Vagina (tissue), 2 donors: ENCODE measurements around the gene E2F3. TPM values are rescaled to one million over a fixed set of nuclear protein-coding genes. Genes with fewer than 3 reads are reported as not detected.

ENCODE experiments used
- DNase-seq, 2 donors: peaks; one replicate each; pipeline ENCODE4 v3.0.0-alpha.2; 2017; ENCODE audit errors: extremely low spot score in 2 of 2
- H3K27ac ChIP-seq: fragments of 200-600 bp; sonication (generic); one replicate; pipeline ENCODE4 v1.5.1; 2019
- H3K27me3 ChIP-seq: fragments of 200-600 bp; sonication (generic); one replicate; pipeline ENCODE4 v1.5.1; 2019
- H3K36me3 ChIP-seq, 2 donors: fragments of 200-600 bp; sonication (generic); one replicate each; pipeline ENCODE4 v1.5.1; 2017 to 2019
- H3K4me1 ChIP-seq: fragments of 200-600 bp; sonication (generic); one replicate; pipeline ENCODE4 v1.5.1; 2019
- H3K4me3 ChIP-seq, 2 donors: fragments of 200-600 bp; sonication (generic); 1 replicate in 1 of 2; 2 replicates in 1 of 2; pipeline ENCODE4 v1.5.1; 2016 to 2019
- H3K9me3 ChIP-seq: fragments of 200-600 bp; sonication (generic); one replicate; pipeline ENCODE4 v1.5.1; 2019
- CTCF ChIP-seq, 3 experiments: fragments of 450-650 bp in 2 of 3; fragments of 200-600 bp in 1 of 3; sonication (generic) in 1 of 3; IDR thresholded peaks; one replicate each; pipeline ENCODE4 v1.5.1; 2017 to 2019; ENCODE audit warnings: antibody characterized with exemption in 3 of 3, mild to moderate bottlenecking in 2 of 3, moderate library complexity in 2 of 3
- POLR2A ChIP-seq, 2 donors: fragments of 450-650 bp; IDR thresholded peaks; one replicate each; pipeline ENCODE4 v1.6.1; 2017; ENCODE audit warnings: antibody characterized with exemption in 2 of 2, mild to moderate bottlenecking in 2 of 2, moderate library complexity in 2 of 2
- POLR2AphosphoS5 ChIP-seq, 2 donors: sonication (generic); formaldehyde crosslinking; IDR thresholded peaks; one replicate each; pipeline ENCODE4 v1.9.0; 2017; ENCODE audit warnings: antibody characterized with exemption in 2 of 2, mild to moderate bottlenecking in 2 of 2, low read depth in 1 of 2; ENCODE audit not compliant: insufficient read depth in 1 of 2
- intact Hi-C: fragments of 100-400 bp; cut with DNase I; formaldehyde crosslinking; loops from one replicate; pipeline ENCODE4 v1.15.1; 2023
- total RNA-seq: library from RNA; depleted of rRNA; stranded (reverse); fragments of >200 nt; gene quantifications from one replicate; pipeline ENCODE4 v1.2.3, GENCODE V29; 2016

The E2F3 gene
- total RNA-seq, 1 donor from 2014 or later = 4.4 TPM

- Histone ChIP-seq H3K27ac (no peak overlapping the region), H3K9me3 (no peaks in the 10 kb centered on the region), H3K27me3 (no peaks in the 10 kb centered on the region), H3K4me1 (no peaks in the 10 kb centered on the region), H3K36me3 (no peaks in the 10 kb centered on the region), H3K4me3 (no peak overlapping the region)
- intact Hi-C loops = no loop called here
- no peak for TF ChIP-seq POLR2AphosphoS5 (IDR thresholded peaks at IDR 0.05; ENCODE audit: insufficient read depth in 1 of 2, low read depth in 1 of 2)
- TF ChIP-seq CTCF (IDR thresholded peaks at IDR 0.05) = no peak
- TF ChIP-seq POLR2A (IDR thresholded peaks at IDR 0.05) = no peak
- DNase-seq = no peak
Observed at GRCh38 chr6:20362623-20363022, 39.1 kb upstream of the E2F3 start.

- H3K27me3 ChIP-seq = no peaks in the 10 kb centered on the region
- H3K27ac ChIP-seq = no peak overlapping the region
- intact Hi-C loops = no loop called here
- H3K4me1 ChIP-seq = no peaks in the 10 kb centered on the region
- DNase-seq = no peak
- TF ChIP-seq POLR2A (IDR thresholded peaks at IDR 0.05) = no peak
- TF ChIP-seq POLR2AphosphoS5 (IDR thresholded peaks at IDR 0.05; ENCODE audit: insufficient read depth in 1 of 2, low read depth in 1 of 2) = no peak
- no peak for TF ChIP-seq CTCF (IDR thresholded peaks at IDR 0.05)
- no peaks in the 10 kb centered on the region for H3K9me3 ChIP-seq
- H3K36me3 ChIP-seq = no peaks in the 10 kb centered on the region
- H3K4me3 ChIP-seq = no peak overlapping the region
Observed at GRCh38 chr6:20364327-20364726, 37.4 kb upstream of the E2F3 start.

GRCh38 chr6:20365456-20365855, 36.2 kb upstream of the E2F3 start:
- no peak overlapping the region for H3K27ac ChIP-seq
- no peak overlapping the region for H3K4me3 ChIP-seq
- intact Hi-C loops = no loop called here
- no peak for DNase-seq
- H3K9me3 ChIP-seq = no peaks in the 10 kb centered on the region
- no peaks in the 10 kb centered on the region for H3K27me3 ChIP-seq
- no peaks in the 10 kb centered on the region for H3K4me1 ChIP-seq
- no peak for TF ChIP-seq POLR2AphosphoS5 (IDR thresholded peaks at IDR 0.05; ENCODE audit: insufficient read depth in 1 of 2, low read depth in 1 of 2)
- no peak for TF ChIP-seq CTCF (IDR thresholded peaks at IDR 0.05)
- TF ChIP-seq POLR2A (IDR thresholded peaks at IDR 0.05) = no peak
- no peaks in the 10 kb centered on the region for H3K36me3 ChIP-seq

GRCh38 chr6:20366082-20366830, 35.4 kb upstream of the E2F3 start:
- TF ChIP-seq CTCF (IDR thresholded peaks at IDR 0.05) (no peak), POLR2AphosphoS5 (IDR thresholded peaks at IDR 0.05; ENCODE audit: insufficient read depth in 1 of 2, low read depth in 1 of 2) (no peak), POLR2A (IDR thresholded peaks at IDR 0.05) (no peak)
- Histone ChIP-seq H3K27me3 (no peaks in the 10 kb centered on the region), H3K4me1 (no peaks in the 10 kb centered on the region), H3K36me3 (no peaks in the 10 kb centered on the region), H3K4me3 (no peak overlapping the region), H3K9me3 (no peaks in the 10 kb centered on the region), H3K27ac (no peak overlapping the region)
- intact Hi-C loops = no loop called here
- DNase-seq = no peak

- TF ChIP-seq CTCF (IDR thresholded peaks at IDR 0.05) (no peak), POLR2A (IDR thresholded peaks at IDR 0.05) (no peak), POLR2AphosphoS5 (IDR thresholded peaks at IDR 0.05; ENCODE audit: insufficient read depth in 1 of 2, low read depth in 1 of 2) (no peak)
- intact Hi-C loops = no loop called here
- no peaks in the 10 kb centered on the region for H3K36me3 ChIP-seq
- H3K27me3 ChIP-seq = no peaks in the 10 kb centered on the region
- no peak for DNase-seq
- no peak overlapping the region for H3K27ac ChIP-seq
- no peaks in the 10 kb centered on the region for H3K9me3 ChIP-seq
- H3K4me1 ChIP-seq = no peaks in the 10 kb centered on the region
- no peak overlapping the region for H3K4me3 ChIP-seq
Observed at GRCh38 chr6:20367743-20368485, 33.8 kb upstream of the E2F3 start.
